PFSK-1 (cell line): ENCODE results near the gene JPT1.

Experiments
- FOXP2 ChIP-seq: optimal IDR thresholded peaks from 2 replicates; pipeline ENCODE3; 2011; ENCODE audit warnings: borderline replicate concordance, control low read depth, inconsistent platforms; ENCODE audit not compliant: insufficient read depth; ENCODE audit errors: extremely low read length, extremely low read depth
- POLR2AphosphoS5 ChIP-seq: IDR thresholded peaks from 2 replicates; pipeline ENCODE4 v1.6.1; 2012; ENCODE audit warnings: low read depth, mild to moderate bottlenecking, control low read depth, low read length, moderate library complexity
- REST ChIP-seq, 2 experiments: IDR thresholded peaks; 2 replicates each; pipeline versions ENCODE4 v1.6.1 to v1.8.0; 2011 to 2012; ENCODE audit warnings: low read depth in 2 of 2, low read length in 2 of 2, control low read depth in 1 of 2, inconsistent platforms in 1 of 2, mild to moderate bottlenecking in 1 of 2, moderate library complexity in 1 of 2; ENCODE audit not compliant: insufficient read depth in 1 of 2
- SIN3A ChIP-seq: IDR thresholded peaks from 2 replicates; pipeline ENCODE4 v1.6.1; 2012; ENCODE audit warnings: mild to moderate bottlenecking, low read length, moderate library complexity, borderline replicate concordance; ENCODE audit not compliant: insufficient read depth
- TAF1 ChIP-seq: IDR thresholded peaks from 2 replicates; pipeline ENCODE4 v1.6.1; 2012; ENCODE audit warnings: low read length, control low read depth, borderline replicate concordance; ENCODE audit not compliant: insufficient read depth

Gene JPT1

GRCh38 chr17:75086496-75087181 is 67.7 kb downstream of the JPT1 start:
- TF ChIP-seq POLR2AphosphoS5 (no peak), SIN3A (no peak), FOXP2 (no peak), REST (IDR thresholded peaks at IDR 0.05; ENCODE audit: insufficient read depth in 1 of 2, low read depth in 2 of 2, low read length in 2 of 2) (no peak), TAF1 (no peak)
